Measurements from ENCODE around the gene KCND3.

Gene KCND3

GRCh38 chr1:111833334-111833733 lies 156.1 kb downstream of the KCND3 start:
- no peak overlapping the region for H3K4me3 ChIP-seq (ENCODE audit: low read depth, low read length)
- H3K27me3 ChIP-seq (ENCODE audit: control insufficient read depth, insufficient read depth, low read length) = no peaks in the 10 kb centered on the region
- H3K9me3 ChIP-seq (ENCODE audit: control insufficient read depth, insufficient read depth, low read length) = no peaks in the 10 kb centered on the region
- no peaks in the 10 kb centered on the region for H3K4me1 ChIP-seq (ENCODE audit: control insufficient read depth, insufficient read depth, low read length)
- H3K36me3 ChIP-seq (ENCODE audit: control insufficient read depth, insufficient read depth, low read length) = no peaks in the 10 kb centered on the region
- H3K9ac ChIP-seq (ENCODE audit: low read depth, low read length) = no peak overlapping the region

GRCh38 chr1:111832521-111833155 lies 156.8 kb downstream of the KCND3 start:
- Histone ChIP-seq H3K4me1 (ENCODE audit: control insufficient read depth, insufficient read depth, low read length) (no peaks in the 10 kb centered on the region), H3K27me3 (ENCODE audit: control insufficient read depth, insufficient read depth, low read length) (no peaks in the 10 kb centered on the region), H3K9me3 (ENCODE audit: control insufficient read depth, insufficient read depth, low read length) (no peaks in the 10 kb centered on the region), H3K9ac (ENCODE audit: low read depth, low read length) (no peak overlapping the region), H3K36me3 (ENCODE audit: control insufficient read depth, insufficient read depth, low read length) (no peaks in the 10 kb centered on the region), H3K4me3 (ENCODE audit: low read depth, low read length) (no peak overlapping the region)

GRCh38 chr1:111831153-111831552 lies 158.3 kb downstream of the KCND3 start:
- Histone ChIP-seq H3K4me1 (ENCODE audit: control insufficient read depth, insufficient read depth, low read length) (no peaks in the 10 kb centered on the region), H3K9me3 (ENCODE audit: control insufficient read depth, insufficient read depth, low read length) (no peaks in the 10 kb centered on the region), H3K27me3 (ENCODE audit: control insufficient read depth, insufficient read depth, low read length) (no peaks in the 10 kb centered on the region), H3K9ac (ENCODE audit: low read depth, low read length) (no peak overlapping the region), H3K36me3 (ENCODE audit: control insufficient read depth, insufficient read depth, low read length) (no peaks in the 10 kb centered on the region), H3K4me3 (ENCODE audit: low read depth, low read length) (no peak overlapping the region)

- Histone ChIP-seq H3K4me1 (ENCODE audit: control insufficient read depth, insufficient read depth, low read length) (no peaks in the 10 kb centered on the region), H3K9me3 (ENCODE audit: control insufficient read depth, insufficient read depth, low read length) (no peaks in the 10 kb centered on the region), H3K27me3 (ENCODE audit: control insufficient read depth, insufficient read depth, low read length) (no peaks in the 10 kb centered on the region), H3K36me3 (ENCODE audit: control insufficient read depth, insufficient read depth, low read length) (no peaks in the 10 kb centered on the region), H3K4me3 (ENCODE audit: low read depth, low read length) (no peak overlapping the region), H3K9ac (ENCODE audit: low read depth, low read length) (no peak overlapping the region)
Measured at GRCh38 chr1:111827946-111828345, 161.5 kb downstream of the KCND3 start.

GRCh38 chr1:111826278-111826677 lies 163.2 kb downstream of the KCND3 start:
- Histone ChIP-seq H3K4me1 (ENCODE audit: control insufficient read depth, insufficient read depth, low read length) (no peaks in the 10 kb centered on the region), H3K36me3 (ENCODE audit: control insufficient read depth, insufficient read depth, low read length) (no peaks in the 10 kb centered on the region), H3K9ac (ENCODE audit: low read depth, low read length) (no peak overlapping the region), H3K4me3 (ENCODE audit: low read depth, low read length) (no peak overlapping the region), H3K9me3 (ENCODE audit: control insufficient read depth, insufficient read depth, low read length) (no peaks in the 10 kb centered on the region), H3K27me3 (ENCODE audit: control insufficient read depth, insufficient read depth, low read length) (no peaks in the 10 kb centered on the region)

GRCh38 chr1:111825217-111825616 lies 164.3 kb downstream of the KCND3 start:
- H3K9ac ChIP-seq (ENCODE audit: low read depth, low read length) = no peak overlapping the region
- H3K36me3 ChIP-seq (ENCODE audit: control insufficient read depth, insufficient read depth, low read length) = no peaks in the 10 kb centered on the region
- no peaks in the 10 kb centered on the region for H3K27me3 ChIP-seq (ENCODE audit: control insufficient read depth, insufficient read depth, low read length)
- H3K4me3 ChIP-seq (ENCODE audit: low read depth, low read length) = no peak overlapping the region
- no peaks in the 10 kb centered on the region for H3K9me3 ChIP-seq (ENCODE audit: control insufficient read depth, insufficient read depth, low read length)
- no peaks in the 10 kb centered on the region for H3K4me1 ChIP-seq (ENCODE audit: control insufficient read depth, insufficient read depth, low read length)

GRCh38 chr1:111822138-111822537 lies 167.3 kb downstream of the KCND3 start:
- Histone ChIP-seq H3K27me3 (ENCODE audit: control insufficient read depth, insufficient read depth, low read length) (no peaks in the 10 kb centered on the region), H3K4me1 (ENCODE audit: control insufficient read depth, insufficient read depth, low read length) (no peaks in the 10 kb centered on the region), H3K36me3 (ENCODE audit: control insufficient read depth, insufficient read depth, low read length) (no peaks in the 10 kb centered on the region), H3K4me3 (ENCODE audit: low read depth, low read length) (no peak overlapping the region), H3K9ac (ENCODE audit: low read depth, low read length) (no peak overlapping the region), H3K9me3 (ENCODE audit: control insufficient read depth, insufficient read depth, low read length) (no peaks in the 10 kb centered on the region)

- no peaks in the 10 kb centered on the region for H3K36me3 ChIP-seq (ENCODE audit: control insufficient read depth, insufficient read depth, low read length)
- no peaks in the 10 kb centered on the region for H3K9me3 ChIP-seq (ENCODE audit: control insufficient read depth, insufficient read depth, low read length)
- H3K9ac ChIP-seq (ENCODE audit: low read depth, low read length) = no peak overlapping the region
- no peaks in the 10 kb centered on the region for H3K4me1 ChIP-seq (ENCODE audit: control insufficient read depth, insufficient read depth, low read length)
- H3K27me3 ChIP-seq (ENCODE audit: control insufficient read depth, insufficient read depth, low read length) = no peaks in the 10 kb centered on the region
- no peak overlapping the region for H3K4me3 ChIP-seq (ENCODE audit: low read depth, low read length)
Measured at GRCh38 chr1:111821121-111821745, 168.2 kb downstream of the KCND3 start.

- H3K27me3 ChIP-seq (ENCODE audit: control insufficient read depth, insufficient read depth, low read length) = no peaks in the 10 kb centered on the region
- H3K9me3 ChIP-seq (ENCODE audit: control insufficient read depth, insufficient read depth, low read length) = no peaks in the 10 kb centered on the region
- no peak overlapping the region for H3K4me3 ChIP-seq (ENCODE audit: low read depth, low read length)
- H3K4me1 ChIP-seq (ENCODE audit: control insufficient read depth, insufficient read depth, low read length) = no peaks in the 10 kb centered on the region
- H3K9ac ChIP-seq (ENCODE audit: low read depth, low read length) = no peak overlapping the region
- no peaks in the 10 kb centered on the region for H3K36me3 ChIP-seq (ENCODE audit: control insufficient read depth, insufficient read depth, low read length)
Measured at GRCh38 chr1:111819566-111820263, 169.8 kb downstream of the KCND3 start.

- H3K9ac ChIP-seq (ENCODE audit: low read depth, low read length) = no peak overlapping the region
- no peaks in the 10 kb centered on the region for H3K4me1 ChIP-seq (ENCODE audit: control insufficient read depth, insufficient read depth, low read length)
- no peaks in the 10 kb centered on the region for H3K36me3 ChIP-seq (ENCODE audit: control insufficient read depth, insufficient read depth, low read length)
Measured at GRCh38 chr1:111818546-111818945, 170.9 kb downstream of the KCND3 start.

GRCh38 chr1:111818081-111818480 lies 171.4 kb downstream of the KCND3 start:
- Histone ChIP-seq H3K4me1 (ENCODE audit: control insufficient read depth, insufficient read depth, low read length) (no peaks in the 10 kb centered on the region), H3K4me3 (ENCODE audit: low read depth, low read length) (no peak overlapping the region), H3K27me3 (ENCODE audit: control insufficient read depth, insufficient read depth, low read length) (no peaks in the 10 kb centered on the region)

More at GRCh38 chr1:111818546-111818945, 170.9 kb downstream of the KCND3 start:
- no peak overlapping the region for H3K4me3 ChIP-seq (ENCODE audit: low read depth, low read length)
- no peaks in the 10 kb centered on the region for H3K27me3 ChIP-seq (ENCODE audit: control insufficient read depth, insufficient read depth, low read length)
- H3K9me3 ChIP-seq (ENCODE audit: control insufficient read depth, insufficient read depth, low read length) = no peaks in the 10 kb centered on the region

GRCh38 chr1:111814642-111815041 lies 174.8 kb downstream of the KCND3 start:
- H3K9ac ChIP-seq (ENCODE audit: low read depth, low read length) = no peak overlapping the region
- H3K9me3 ChIP-seq (ENCODE audit: control insufficient read depth, insufficient read depth, low read length) = no peaks in the 10 kb centered on the region
- H3K27me3 ChIP-seq (ENCODE audit: control insufficient read depth, insufficient read depth, low read length) = no peaks in the 10 kb centered on the region
- H3K4me3 ChIP-seq (ENCODE audit: low read depth, low read length) = no peak overlapping the region
- no peaks in the 10 kb centered on the region for H3K36me3 ChIP-seq (ENCODE audit: control insufficient read depth, insufficient read depth, low read length)
- H3K4me1 ChIP-seq (ENCODE audit: control insufficient read depth, insufficient read depth, low read length) = no peaks in the 10 kb centered on the region

More at GRCh38 chr1:111818081-111818480, 171.4 kb downstream of the KCND3 start:
- H3K9me3 ChIP-seq (ENCODE audit: control insufficient read depth, insufficient read depth, low read length) = no peaks in the 10 kb centered on the region
- no peak overlapping the region for H3K9ac ChIP-seq (ENCODE audit: low read depth, low read length)
- H3K36me3 ChIP-seq (ENCODE audit: control insufficient read depth, insufficient read depth, low read length) = no peaks in the 10 kb centered on the region
